ENCODE data around the gene FAM162B. TPM values are rescaled to one million over a fixed set of nuclear protein-coding genes. Genes with fewer than 3 reads are reported as not detected.

Gene FAM162B
- total and polyA plus RNA-seq, 2 donors (not counting 3 experiments of a cell fraction or from before 2014, with no cell fraction given): 0.36 TPM; not detected in 1

GRCh38 chr6:116761779-116762178, 3.7 kb downstream of the FAM162B start:
- ChIA-PET CTCF (interaction anchor here (0.9 kb wide), 1 partner anchor 180 kb away, joined by 3 read pairs; no protein-coding TSS in a partner anchor), POLR2A (no interaction called here)
- H3K9ac ChIP-seq (replicated peaks; ENCODE audit: extremely low read depth, insufficient read depth, low read length): no peak overlapping the region
- intact Hi-C loops (cut with micrococcal nuclease): no loop called here
- H2AFZ ChIP-seq (ENCODE audit: low read depth, low read length): no peak overlapping the region
- peaks cover 7% of the 10 kb centered on the region for H3K4me1 ChIP-seq (ENCODE audit: control insufficient read depth, extremely low read depth, insufficient read depth, low read length)
- no peak for FAIRE-seq
- peaks cover 12 to 17% of the 10 kb centered on the region in 2 experiments for H3K27me3 ChIP-seq (ENCODE audit: control insufficient read depth in 2 of 2, insufficient read depth in 2 of 2, low read length in 2 of 2)
- dilution Hi-C loops (cut with MboI; ENCODE audit: extremely low pct_ligation_motif_present, low sequenced_read_pairs): no loop called here
- no peak overlapping the region for H3K27ac ChIP-seq (ENCODE audit: insufficient read depth, low read depth, low read length)
- no peaks in the 10 kb centered on the region for H3K9me1 ChIP-seq (replicated peaks; ENCODE audit: control insufficient read depth, extremely low read depth, insufficient read depth, low read length)
- BruUV-seq (replicated peaks): no TSS peak
- H3K36me3 ChIP-seq (ENCODE audit: control insufficient read depth in 2 of 2, extremely low read depth in 1 of 2, insufficient read depth in 2 of 2, low read length in 2 of 2): no peaks in the 10 kb centered on the region
- TF ChIP-seq GATA2 (IDR thresholded peaks at IDR 0.05; ENCODE audit: insufficient read depth, insufficient read length, low read depth, low read length) (no peak), JUN (IDR thresholded peaks at IDR 0.05; ENCODE audit: borderline replicate concordance, insufficient read depth, insufficient read length, low read depth) (no peak), POLR2AphosphoS5 (IDR thresholded peaks at IDR 0.05; ENCODE audit: insufficient read depth, low read depth, low read length) (no peak), EZH2 (IDR thresholded peaks at IDR 0.05; ENCODE audit: borderline replicate concordance, low read depth, low read length, severe bottlenecking) (no peak), FOS (IDR thresholded peaks at IDR 0.05; ENCODE audit: borderline replicate concordance, insufficient read depth, low read length) (no peak), CTCF (IDR thresholded peaks at IDR 0.05; ENCODE audit: extremely low read depth in 1 of 2, insufficient read depth in 1 of 2, low read depth in 1 of 2, low read length in 2 of 2) (no peak), POLR2A (IDR thresholded peaks at IDR 0.05; ENCODE audit: low read depth, low read length) (no peak), MYC (IDR thresholded peaks at IDR 0.05; ENCODE audit: low read depth, low read length) (no peak), MAX (IDR thresholded peaks at IDR 0.05; ENCODE audit: insufficient read depth, insufficient read length) (no peak)
- H3K9me3 ChIP-seq (replicated peaks; ENCODE audit: control insufficient read depth, insufficient read depth, low read length): no peaks in the 10 kb centered on the region
- H3K4me3 ChIP-seq (replicated peaks in 1 of 3; ENCODE audit: insufficient read depth in 1 of 3, low read depth in 1 of 3, low read length in 3 of 3): no peak overlapping the region
- no peak overlapping the region for H3K4me2 ChIP-seq (ENCODE audit: insufficient read depth, low read length)
- H3K79me2 ChIP-seq (ENCODE audit: control insufficient read depth, insufficient read depth, low read length): no peaks in the 10 kb centered on the region
- no peak for DNase-seq (ENCODE audit: low read depth, low spot score)
- no peaks in the 10 kb centered on the region for H4K20me1 ChIP-seq (replicated peaks; ENCODE audit: control insufficient read depth, extremely low read depth, insufficient read depth, low read length)

Measured in endothelial cell of umbilical vein (primary cell).